ENCODE measurements around the gene TNFRSF9. TPM values are rescaled to one million over a fixed set of nuclear protein-coding genes. Genes with fewer than 3 reads are reported as not detected.

TNFRSF9 gene
- total RNA-seq, result 1 to 10 TPM in 1 of 10 donors, under 1 TPM in 3, not detected in 6; 0.04 to 3.1 (median 0.11) TPM
- polyA plus RNA-seq, result under 1 TPM in 1 of 2 donors, not detected in 1; 0.03 TPM
- long read RNA-seq, donor 1, result 0 reads
- long read RNA-seq, donor 2, result 0 reads
- long read RNA-seq, donor 3, result 0 reads

- peaks cover 0 to 50% (median 17%) of the 10 kb centered on the region in 9 donors for H3K4me1 ChIP-seq
- WGBS, 2 donors, result 44 to 48% methylated on average over 14 of the region's 14 CpGs
- TF ChIP-seq, protein P1, sequence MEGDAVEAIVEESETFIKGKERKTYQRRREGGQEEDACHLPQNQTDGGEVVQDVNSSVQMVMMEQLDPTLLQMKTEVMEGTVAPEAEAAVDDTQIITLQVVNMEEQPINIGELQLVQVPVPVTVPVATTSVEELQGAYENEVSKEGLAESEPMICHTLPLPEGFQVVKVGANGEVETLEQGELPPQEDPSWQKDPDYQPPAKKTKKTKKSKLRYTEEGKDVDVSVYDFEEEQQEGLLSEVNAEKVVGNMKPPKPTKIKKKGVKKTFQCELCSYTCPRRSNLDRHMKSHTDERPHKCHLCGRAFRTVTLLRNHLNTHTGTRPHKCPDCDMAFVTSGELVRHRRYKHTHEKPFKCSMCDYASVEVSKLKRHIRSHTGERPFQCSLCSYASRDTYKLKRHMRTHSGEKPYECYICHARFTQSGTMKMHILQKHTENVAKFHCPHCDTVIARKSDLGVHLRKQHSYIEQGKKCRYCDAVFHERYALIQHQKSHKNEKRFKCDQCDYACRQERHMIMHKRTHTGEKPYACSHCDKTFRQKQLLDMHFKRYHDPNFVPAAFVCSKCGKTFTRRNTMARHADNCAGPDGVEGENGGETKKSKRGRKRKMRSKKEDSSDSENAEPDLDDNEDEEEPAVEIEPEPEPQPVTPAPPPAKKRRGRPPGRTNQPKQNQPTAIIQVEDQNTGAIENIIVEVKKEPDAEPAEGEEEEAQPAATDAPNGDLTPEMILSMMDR (IDR thresholded peaks at IDR 0.05), result no peak
- no peak for DNase-seq
- intact Hi-C loops (cut with DNase I), result no loop called here
- H3K36me3 ChIP-seq, result no peaks in the 10 kb centered on the region
- H3K4me3 ChIP-seq, result peak within 1 kb of the TSS in 2 of 10 donors; percentile 32 to 49
- no peaks in the 10 kb centered on the region for H3K9me3 ChIP-seq
- peak in 1 of 8 donors; percentile 12 for ATAC-seq
- peaks cover 0 to 58% (median 35%) of the 10 kb centered on the region in 7 donors for H3K27me3 ChIP-seq
- H3K27ac ChIP-seq, result peak within 1 kb of the TSS in 2 of 10 donors; percentile 31 to 83
These were observed at the start of gene TNFRSF9 for GRCh38 chr1:7940745-7941436. Gene TNFRSF9 (minus strand): TSS chr1:7940839. CDS start chr1:7939994, 845 bp downstream.

GRCh38 chr1:7989762-7990428 is 49.3 kb upstream of the TNFRSF9 start:
- WGBS, 2 donors, result 53 to 60% methylated on average over 2 of the region's 2 CpGs
- TF ChIP-seq, protein P1 (IDR thresholded peaks at IDR 0.05), result no peak
- DNase-seq (no peak), ATAC-seq (peak in 3 of 8 donors; percentile 22 to 64 (median 46))
- Histone ChIP-seq H3K4me3 (no peak overlapping the region), H3K9me3 (no peaks in the 10 kb centered on the region), H3K27me3 (no peaks in the 10 kb centered on the region), H3K4me1 (peaks cover 0 to 8% (median 0%) of the 10 kb centered on the region in 9 donors), H3K27ac (no peak overlapping the region), H3K36me3 (peaks cover 0 to 32% (median 13%) of the 10 kb centered on the region in 9 donors)
- intact Hi-C loops (cut with DNase I), result loop anchor here in 3 of 10 donors (10.0 kb wide), 3 partner anchors 325 to 855 kb away; partner anchors contain the start of gene SLC45A1 (in 2 of the 3)

- no peaks in the 10 kb centered on the region for H3K27me3 ChIP-seq
- H3K27ac ChIP-seq, result no peak overlapping the region
- H3K9me3 ChIP-seq, result no peaks in the 10 kb centered on the region
- no peak for DNase-seq
- no peak overlapping the region for H3K4me3 ChIP-seq
- peaks cover 0 to 10% (median 0%) of the 10 kb centered on the region in 9 donors for H3K4me1 ChIP-seq
- ATAC-seq, result no peak
- intact Hi-C loops (cut with DNase I), result loop anchor here in 3 of 10 donors (10.0 kb wide), 3 partner anchors 326 to 856 kb away; partner anchors contain the start of gene SLC45A1 (in 2 of the 3)
- 83 to 91% methylated on average over 1 of the region's 1 CpG for WGBS, 2 donors
- peaks cover 0 to 45% (median 17%) of the 10 kb centered on the region in 9 donors for H3K36me3 ChIP-seq
- TF ChIP-seq, protein P1 (IDR thresholded peaks at IDR 0.05), result no peak
These were observed 47.9 kb upstream of the TNFRSF9 start for GRCh38 chr1:7988576-7988975.

DNA sequence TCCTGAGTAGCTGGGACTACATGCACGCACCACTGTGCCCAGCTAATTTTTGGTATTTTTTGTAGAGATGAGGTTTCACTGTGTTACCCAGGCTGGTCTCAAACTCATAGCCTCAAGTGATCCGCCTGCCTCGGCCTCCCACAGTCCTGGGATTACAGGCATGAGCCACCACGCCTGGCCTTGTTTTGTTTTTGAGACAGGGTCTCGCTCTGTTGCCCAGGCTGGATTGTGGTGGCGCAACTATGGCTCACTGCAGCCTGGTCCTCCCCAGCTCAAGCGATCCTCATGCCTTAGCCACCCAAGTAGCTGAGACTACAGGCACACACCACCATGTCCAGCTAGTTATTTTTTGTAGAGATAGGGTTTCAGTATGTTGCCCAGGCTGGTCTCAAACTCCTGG is 46.9 kb upstream of the TNFRSF9 start:
- TF ChIP-seq, protein P1 (IDR thresholded peaks at IDR 0.05), result no peak
- H3K27ac ChIP-seq, result no peak overlapping the region
- 90 to 99% methylated on average over 7 of the region's 7 CpGs for WGBS, 2 donors
- H3K4me3 ChIP-seq, result no peak overlapping the region
- intact Hi-C loops (cut with DNase I), result loop anchor here in 3 of 10 donors (10.0 kb wide), 3 partner anchors 327 to 857 kb away; partner anchors contain the start of gene SLC45A1 (in 2 of the 3)
- H3K27me3 ChIP-seq, result no peaks in the 10 kb centered on the region
- peaks cover 0 to 54% (median 17%) of the 10 kb centered on the region in 9 donors for H3K36me3 ChIP-seq
- no peak for DNase-seq
- ATAC-seq, result no peak
- no peaks in the 10 kb centered on the region for H3K9me3 ChIP-seq
- peaks cover 0 to 21% (median 10%) of the 10 kb centered on the region in 9 donors for H3K4me1 ChIP-seq
